ENCODE results near the gene PDE11A.

Gene PDE11A

DNA sequence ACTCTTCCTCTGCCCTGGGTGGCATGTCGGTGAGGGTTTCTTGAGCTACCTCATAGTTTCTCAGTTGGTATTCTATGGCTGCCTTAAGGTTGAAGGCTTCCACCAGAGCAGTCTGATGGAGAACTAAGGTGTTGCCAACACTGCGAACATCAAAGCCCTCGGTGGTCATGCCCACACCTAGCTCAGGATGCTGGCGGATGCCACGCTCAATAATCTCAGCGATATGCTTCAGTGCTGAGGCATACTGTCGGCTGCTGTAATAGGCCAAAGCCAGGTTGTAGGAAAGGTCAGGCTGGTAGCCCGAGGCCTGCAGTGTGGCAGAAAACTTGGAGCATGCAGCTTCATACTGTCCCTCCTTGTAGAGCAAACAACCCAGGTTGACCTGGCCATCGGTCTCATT, 454.7 kb downstream of the PDE11A start:
- DNase-seq, result no peak

DNA sequence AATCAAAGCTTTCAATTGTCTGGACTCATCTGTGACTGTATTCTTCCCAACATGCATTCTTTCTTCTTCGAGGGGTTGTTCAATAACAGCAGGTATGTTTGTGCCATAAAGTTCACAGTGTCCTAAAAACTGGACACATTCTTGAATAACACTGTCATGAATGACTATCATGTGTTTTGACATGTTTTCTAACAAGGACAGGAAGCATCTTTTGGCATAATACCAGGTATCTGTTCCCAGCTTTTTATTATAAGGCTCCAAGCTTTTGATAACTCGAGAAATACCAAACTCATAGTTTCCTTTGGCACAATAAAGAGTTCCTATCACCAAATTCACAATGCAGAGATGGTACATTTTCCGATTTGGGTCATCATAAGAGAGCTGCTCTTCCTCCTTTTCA, 455.8 kb downstream of the PDE11A start:
- no peak for DNase-seq

DNA sequence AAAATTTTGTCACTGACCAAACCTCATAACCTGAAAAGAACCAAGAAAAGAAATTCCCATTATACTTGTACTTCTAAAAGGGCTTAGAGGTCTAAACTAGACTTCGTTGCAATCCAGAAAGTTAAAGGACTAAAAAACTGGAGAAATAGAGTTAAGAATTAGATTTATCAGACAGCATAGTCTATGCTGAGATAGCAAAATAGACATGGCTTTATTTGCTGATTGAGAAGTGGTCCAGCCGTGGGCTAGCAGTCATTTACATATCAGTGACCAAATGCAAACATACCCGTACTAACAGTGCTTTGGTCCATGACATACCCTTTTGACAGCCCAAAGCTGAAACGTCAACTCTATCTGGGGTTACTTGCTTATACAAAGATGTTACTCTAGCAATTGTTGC, 456.5 kb downstream of the PDE11A start:
- DNase-seq, result no peak

DNA sequence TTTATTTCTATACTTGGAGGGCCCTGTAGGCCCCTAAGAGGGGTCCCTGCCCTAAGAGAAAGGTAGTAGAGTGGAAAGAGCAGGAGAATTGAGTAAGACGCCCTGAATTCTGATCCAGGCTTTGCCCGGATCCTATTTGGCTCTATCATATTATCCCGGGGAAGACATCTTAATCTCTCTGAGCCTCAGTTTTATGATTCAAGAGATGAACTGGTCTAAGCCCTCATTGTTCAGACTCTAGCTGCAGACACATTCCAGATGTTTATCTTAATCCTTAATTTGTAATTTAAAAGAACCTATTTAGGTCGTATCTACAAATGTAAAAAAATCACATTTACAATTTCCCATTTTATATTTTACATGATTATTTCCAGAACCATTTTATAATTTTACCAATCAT, 459.9 kb downstream of the PDE11A start:
- DNase-seq, result no peak

DNA sequence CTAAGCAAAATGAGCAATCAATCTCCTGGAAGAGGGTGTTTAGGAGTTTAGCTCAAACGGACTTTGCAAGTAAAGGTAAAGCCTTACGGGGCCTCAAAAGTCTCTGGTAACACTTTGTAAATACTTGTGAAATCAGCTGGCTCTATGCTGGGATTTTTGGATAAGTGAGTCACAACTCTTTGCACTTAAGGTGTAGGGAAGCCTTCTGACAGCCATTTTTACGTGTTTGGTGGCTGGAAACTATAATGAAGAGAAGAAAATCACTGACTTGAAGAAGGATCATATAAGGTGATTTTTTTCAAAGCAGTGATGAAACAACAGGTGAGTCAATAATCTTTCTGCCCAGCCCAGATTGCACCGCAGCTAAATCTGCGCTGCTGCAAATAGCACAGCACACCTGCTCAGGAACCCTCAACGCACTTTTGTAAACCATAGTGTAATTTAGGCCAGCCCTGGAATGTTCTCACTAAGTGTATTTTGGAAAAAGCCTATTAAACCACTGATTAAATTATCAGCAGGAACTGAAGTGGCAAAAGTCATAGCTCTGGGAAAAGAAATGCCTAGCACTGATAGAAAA, 461.2 kb downstream of the PDE11A start:
- DNase-seq, result no peak

DNA sequence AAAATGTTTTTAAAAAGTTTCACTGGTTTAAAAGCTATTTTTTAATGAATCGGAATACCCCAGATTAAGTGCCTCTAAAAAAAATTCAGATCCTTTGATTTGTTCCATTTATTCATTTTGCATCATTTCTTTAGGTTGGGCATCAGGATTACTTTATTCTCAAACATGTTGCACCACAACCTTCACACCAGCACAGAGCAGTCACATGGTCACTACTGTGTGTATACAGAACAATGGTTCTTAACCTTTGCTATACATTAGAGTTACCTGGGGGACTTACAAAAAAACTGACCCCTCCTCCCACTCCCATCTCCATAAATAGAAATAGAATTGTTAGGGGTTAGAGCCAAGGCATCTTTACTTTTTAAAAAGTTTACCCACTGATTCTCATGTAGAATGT, 461.8 kb downstream of the PDE11A start:
- DNase-seq, result no peak

DNA sequence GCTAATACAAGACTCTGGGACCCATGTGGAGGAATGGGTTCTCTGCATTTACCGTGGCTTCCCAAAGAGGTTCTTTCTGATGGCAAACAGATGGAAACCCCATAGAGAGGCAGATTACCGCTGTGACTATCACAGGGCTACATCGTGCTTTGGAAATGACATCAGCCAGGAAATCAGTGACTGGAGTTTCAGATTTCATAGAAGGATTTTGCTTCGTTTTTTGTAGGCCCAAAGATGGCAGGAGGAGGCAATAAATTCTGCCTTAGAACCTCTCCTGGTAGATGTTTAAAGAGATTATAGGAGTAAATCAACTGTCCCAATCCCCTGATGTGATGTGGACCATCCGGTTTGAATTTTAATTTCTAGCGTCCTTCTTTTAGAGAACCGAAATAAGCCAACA, 465.9 kb downstream of the PDE11A start:
- DNase-seq, result no peak

DNA sequence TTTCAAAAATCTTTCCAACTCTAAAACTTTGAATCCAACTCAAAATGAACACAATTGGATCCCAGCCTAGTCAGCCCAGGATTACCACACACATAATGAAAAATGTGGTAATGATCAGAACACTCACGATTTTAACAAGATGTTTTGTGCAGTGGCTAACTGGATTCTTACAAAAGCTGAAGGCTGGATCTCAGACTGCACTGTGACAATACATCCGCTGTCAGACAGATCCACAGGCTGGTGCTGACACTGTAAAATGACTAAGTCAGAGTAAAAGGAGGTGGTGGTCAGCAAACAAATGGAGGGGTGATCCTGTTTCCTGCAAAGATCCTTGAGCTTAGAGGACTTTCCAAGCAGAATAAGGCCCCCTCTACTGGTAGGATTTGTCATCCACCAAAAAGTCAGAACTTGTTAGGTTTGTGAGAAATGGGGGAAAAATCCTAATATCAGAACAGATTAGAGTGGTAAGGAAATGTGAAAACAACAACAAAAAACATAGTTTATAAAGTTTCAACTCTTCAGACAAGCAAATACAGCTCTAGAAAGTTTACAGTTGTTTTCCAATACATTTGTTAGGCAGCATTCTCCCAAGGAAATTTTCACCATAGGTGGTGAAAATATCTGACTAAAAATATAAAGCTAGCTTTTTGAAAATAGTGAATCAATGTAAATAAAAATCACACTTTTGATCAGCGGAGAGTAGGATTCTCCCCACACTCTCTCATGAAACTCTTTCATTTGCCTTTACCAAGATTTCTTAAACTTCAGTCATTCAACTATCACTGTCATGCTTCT, 468.1 kb downstream of the PDE11A start:
- DNase-seq, result peak; percentile 10

DNA sequence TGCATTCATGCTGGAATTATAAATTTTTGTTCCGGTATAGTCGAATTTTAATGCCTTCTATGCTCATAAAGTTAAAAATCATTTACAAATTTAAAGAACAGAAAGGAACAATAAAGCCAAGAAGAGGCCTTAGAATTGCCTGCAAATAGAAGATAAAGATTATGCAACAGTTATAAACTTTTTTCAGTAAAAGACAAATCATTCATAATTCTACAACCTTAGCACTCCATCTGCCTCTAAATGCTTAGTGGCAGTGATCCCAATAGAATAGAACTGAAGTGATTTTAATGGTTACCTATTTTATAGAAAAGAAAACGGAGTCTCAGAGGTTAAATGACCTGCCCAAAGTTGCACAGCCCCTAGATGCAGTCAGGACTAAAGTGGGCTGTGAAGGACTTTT, 468.8 kb downstream of the PDE11A start:
- DNase-seq, result no peak

DNA sequence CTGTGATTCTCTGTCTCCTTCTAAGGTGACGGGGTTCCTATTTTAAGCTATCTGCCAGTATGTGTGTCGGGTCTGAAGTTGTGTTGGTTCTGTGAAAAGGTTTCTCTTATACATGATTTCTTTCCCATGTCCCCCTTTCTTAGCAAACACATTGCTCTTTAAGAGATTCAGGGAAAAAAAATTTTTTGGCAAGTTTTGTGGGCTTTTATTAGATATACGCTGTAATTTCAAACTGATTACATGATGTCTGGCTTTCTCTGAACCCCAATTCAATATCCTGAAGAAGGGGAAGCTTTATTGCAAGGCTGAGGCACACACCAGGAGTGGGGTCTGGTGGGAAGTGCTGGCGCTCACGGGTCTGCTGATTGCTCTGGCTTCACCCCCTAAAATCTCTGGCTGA, 469.4 kb downstream of the PDE11A start:
- no peak for DNase-seq

DNA sequence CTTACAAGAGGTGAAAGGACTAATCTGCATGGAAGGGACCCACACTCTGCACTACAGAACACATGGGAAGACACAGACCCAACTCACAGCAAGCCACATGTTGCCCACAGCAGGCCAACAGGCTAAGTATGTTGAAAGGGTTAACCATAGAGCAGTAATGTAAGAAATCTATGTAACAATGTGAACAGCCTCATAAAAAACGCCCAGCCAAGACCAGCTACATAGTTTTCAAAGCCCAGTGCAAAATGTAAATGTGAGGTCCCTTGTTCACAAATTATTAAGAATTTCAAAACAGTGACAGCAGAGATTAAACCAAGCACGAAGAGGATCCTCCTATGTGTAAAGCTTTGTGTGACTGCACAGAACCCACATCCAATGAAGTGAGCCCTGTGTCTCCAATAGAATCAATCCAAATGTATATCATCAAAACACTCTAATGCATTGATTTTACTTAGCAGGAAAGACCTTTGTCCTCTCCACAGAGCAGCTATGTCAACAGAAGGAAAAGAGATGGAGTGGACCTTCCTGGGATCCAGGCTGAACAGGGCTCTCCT, 469.9 kb downstream of the PDE11A start:
- DNase-seq, result no peak

DNA sequence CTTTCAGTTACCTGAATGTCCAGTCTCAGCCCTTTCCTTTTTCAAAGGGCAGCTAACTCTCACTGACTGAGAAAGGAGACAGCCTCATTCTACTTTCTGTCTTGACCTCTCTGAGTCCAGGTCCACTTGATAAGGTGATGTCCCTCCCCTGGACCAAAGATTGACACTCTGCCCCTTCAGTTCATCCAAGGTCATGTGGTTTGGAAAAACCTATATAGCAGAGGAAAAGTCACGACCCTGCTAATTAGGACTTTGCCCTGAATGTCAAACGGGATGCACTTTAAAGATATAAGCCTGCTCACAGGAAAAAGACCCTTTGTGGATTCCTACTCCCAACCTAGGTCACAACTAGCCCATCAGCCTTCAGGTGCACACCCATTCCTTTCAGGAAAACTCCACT, 471.7 kb downstream of the PDE11A start:
- DNase-seq, result no peak

DNA sequence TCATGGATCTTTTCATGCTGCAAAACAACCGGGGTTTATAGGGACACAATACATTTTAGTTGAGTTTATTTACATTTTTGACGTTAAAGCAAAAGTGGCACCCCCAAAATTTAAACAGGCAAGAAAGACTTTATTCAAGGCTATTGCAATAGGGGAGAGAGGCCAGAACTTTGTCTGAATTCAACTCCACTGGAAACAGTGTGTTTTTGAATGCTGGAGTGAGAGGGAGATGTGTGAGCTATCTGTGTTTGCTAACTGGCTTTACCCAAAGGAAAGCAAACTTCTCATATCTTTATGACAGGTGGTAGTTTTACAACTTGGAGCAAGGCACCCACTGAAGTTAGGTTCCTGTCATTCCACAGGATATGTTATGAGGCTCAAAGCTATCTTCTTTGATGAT, 472.6 kb downstream of the PDE11A start:
- DNase-seq, result no peak

DNA sequence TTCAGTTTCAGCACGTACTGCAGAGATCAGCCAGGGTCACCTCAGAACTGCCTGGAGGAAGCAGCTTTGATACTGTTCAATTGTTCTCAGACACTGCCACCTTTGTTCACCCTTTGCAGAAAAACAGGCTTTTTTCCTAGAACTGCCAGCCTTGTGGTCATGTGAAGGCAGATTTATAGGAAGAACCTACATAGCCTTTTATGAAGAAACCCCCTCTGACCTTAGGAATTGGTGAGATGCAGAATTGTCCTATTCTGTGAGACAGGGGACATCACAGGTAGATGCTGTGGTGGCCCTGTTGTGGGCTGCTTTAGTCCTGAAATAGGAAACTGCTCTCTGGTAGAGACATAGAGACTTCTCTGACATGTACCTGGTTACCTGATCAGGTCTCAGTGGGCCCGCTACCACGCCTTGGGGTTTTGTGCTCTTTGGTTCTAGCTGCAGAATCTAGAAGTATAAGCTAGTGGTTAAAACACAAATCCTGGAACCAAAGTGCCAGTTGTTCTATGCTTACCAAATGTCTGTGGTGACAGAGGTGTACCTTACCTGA, 473.4 kb downstream of the PDE11A start:
- DNase-seq, result no peak

DNA sequence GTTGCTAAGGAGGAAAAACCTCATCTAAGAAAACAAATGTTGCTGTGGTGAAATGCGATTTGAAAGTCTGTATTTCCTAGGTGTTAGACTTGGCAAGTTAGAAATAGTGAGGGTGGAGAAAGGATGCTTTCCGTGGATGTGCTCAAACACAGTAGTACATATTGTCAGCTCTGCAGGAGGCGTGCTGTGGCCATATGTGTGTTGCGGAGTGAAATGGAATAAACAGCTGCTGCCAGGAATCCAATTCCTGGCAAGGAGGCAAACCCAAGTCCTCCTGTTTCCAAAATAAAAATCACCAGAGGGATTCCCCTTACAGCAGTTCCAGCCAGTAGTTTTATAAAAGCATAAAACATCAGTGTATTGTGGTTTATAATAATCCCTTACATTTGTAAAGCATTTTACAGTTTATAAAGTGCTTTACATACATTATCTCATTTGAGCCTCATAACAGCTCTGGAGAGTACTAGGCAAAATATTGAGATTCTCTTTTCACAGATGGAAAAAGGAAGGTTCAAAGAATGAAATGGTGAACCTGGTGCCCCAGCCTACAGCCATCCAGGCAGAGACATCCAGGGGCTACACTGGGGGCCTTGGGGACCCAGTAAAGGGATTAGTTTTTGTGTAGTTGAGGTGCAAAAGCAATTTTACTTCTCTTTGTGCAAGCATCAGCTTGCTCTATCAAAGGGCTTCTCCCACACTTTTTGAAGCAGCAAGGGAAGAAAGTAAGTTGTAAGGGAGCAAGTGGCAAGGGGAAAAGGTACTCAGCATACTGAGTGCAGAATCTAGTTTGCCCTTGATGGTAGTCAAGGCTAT, 474.0 kb downstream of the PDE11A start:
- DNase-seq, result no peak

DNA sequence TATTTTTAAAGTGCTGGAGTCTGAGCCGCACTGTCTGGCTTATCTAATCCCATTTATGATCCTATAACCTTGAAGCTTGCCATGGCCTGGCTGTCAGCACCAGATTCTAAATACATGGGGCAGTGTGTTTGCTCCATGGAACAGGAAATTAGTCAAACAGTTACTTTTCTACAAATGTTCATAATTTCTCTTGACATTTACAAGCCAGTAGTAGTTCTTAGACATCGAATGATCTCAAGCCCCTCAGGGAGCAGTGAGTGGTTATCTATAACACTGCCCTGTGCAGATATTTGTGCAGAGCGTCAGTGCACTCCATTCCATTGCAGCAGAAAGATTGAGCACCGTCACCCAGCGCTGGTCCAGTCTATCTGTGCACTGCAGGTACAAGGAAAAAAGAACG, 474.8 kb downstream of the PDE11A start:
- DNase-seq, result no peak

DNA sequence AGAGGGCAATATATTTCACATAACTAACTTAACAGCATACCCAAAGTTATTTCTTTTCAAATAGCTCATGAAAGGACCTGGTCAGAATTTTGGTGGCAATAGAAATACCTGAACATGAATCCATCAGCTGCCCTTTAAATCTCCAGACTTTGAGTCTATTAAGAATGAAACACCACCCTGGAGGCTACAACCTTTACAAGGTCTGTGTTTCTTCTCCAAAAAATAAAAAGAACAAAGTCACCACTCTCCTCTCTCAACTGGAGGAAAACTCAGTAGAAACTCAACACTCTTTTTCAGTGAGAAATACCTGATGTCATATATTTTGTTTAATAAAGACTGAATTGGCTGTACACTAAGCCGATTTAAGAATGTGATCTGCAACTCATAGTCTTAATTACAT, 475.7 kb downstream of the PDE11A start:
- no peak for DNase-seq

DNA sequence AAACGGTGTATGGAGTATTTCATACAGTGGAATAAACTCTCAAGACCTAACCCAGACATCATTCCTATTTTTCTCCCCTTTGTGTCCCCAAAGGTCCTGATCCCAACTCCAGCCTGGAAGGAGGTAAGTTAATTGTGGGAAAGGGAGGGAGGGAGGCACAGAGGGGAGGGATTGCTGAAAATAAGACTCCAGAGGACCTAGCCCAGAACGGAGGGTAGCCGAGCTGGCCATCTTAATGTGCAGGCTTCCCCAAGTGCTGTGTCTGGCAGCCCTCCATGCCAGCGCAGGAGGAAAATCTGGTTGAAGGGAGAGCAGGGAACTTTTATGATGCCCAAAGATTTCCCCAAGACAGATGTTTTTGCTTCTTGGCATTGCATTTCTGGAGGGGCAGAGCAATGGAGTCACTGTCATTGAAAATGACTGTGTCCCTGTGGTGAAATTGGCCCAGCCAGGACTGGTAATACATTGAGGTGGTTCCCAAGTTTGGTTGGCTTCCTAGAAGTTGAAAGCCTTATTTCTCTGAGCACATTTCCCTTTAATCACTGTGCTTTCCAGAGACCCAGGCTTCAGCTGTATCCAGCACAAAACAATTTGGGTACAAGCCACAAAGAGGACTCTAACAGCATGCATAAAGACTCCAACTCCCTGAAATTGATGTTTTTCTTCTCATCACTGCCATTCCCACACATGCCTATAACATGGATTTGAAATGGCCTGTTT, 477.3 kb downstream of the PDE11A start:
- DNase-seq, result no peak

DNA sequence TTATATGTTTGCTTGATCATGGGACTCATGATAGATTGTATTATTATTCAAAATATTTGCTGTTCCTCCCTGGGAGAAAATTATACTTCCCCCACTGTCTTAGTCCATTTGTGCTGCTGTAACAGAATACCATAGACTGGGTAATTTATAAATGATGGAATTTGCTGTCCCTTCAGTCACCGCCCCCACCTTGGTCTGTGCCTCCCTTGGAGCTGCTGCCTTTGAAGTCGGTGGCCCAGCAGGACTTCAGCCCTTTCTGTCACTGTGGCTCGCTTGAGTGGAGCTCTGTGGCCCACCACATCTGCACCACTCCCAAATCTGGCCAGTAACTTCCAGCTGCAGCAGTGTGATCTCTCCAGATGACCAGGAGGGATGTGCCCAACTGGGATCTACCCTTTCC, 479.2 kb downstream of the PDE11A start:
- no peak for DNase-seq

DNA sequence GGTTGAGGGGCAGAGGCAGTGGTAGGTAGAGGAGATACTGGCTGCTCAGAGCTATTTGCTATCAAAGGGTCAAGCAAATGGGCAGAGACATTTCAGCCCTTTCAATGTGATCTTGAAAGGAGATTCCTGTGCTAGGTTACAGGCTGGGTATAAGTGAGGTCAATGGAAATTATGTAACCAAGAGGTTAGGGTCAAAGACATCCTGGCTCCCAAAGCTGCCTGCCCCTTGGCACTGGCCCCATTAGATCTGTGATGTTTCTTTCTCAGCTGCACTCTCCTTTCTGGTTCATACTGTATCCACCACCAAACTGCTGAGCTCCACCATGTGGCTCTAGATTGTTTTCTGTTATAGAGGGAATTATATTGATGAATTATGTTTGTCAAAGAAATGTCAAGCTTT, 479.6 kb downstream of the PDE11A start:
- DNase-seq, result no peak

DNA sequence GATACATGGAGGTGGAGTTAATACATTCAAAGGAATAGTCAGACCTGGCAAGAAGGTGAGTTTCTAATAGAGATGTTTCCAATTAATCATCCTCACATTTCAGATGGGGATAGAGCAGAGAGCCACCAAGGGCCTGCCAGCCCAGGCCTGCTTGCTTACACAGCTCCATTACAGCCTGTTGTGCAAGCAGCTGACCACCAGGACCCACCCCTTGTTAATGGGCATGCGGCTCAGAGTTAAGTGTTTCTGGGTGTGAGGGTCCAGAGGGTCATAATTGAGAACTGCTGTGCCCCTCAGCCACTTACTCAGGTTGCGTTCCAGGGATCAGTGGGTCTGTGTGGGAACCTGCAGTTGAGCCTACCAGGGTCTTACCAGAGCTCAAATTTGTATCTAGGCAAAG, 480.2 kb downstream of the PDE11A start:
- no peak for DNase-seq

DNA sequence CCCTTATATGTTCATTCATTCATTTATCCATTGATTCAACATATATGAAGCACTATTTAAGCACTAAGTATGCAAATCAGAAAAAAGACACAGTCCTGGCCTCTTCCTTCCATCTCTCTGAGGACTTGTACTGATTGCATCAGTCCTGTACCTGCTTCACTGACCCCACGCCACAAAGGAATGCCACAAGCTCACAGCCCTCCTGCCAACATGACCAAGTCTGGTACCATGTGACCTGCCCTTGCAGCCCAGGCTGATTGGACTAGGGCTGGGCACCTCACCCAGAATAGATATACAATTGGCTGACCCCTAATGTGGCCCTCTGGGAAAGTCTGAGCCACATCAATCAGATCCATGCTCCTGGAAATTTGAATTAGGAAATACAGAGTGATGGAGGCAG, 483.4 kb downstream of the PDE11A start:
- no peak for DNase-seq

DNA sequence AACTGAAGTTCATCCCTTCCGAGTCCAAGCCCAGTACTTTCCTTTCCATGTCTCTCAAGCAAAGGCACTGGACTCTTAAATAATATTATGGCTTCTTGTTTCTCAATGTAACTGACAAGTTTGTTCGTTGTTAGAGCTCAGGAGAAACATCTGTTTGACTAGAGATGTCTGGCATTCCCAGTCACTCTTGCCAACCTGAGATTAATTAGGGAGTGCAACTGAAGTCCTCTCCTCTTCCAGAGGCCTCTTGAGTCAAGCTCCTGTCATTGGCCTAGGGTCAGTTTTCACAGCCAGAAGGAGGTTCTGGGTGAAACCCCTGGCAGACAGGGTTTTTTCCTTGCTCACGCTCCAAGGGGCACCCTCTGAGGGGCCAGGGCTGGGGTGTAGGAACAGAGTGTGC, 483.9 kb downstream of the PDE11A start:
- DNase-seq, result no peak

All from KG1 (cell line).